H9 (cell line): ENCODE results near the gene OPTC. TPM values are rescaled to one million over a fixed set of nuclear protein-coding genes. Genes with fewer than 3 reads are reported as not detected.

Experiments used
- DNase-seq: peaks from one replicate; pipeline ENCODE4 v3.0.0-alpha.2; 2017
- H2AFZ ChIP-seq: one replicate; pipeline ENCODE4 v1.6.1; 2013; ENCODE audit warnings: mild to moderate bottlenecking, low read length, control low read depth, moderate library complexity
- H2AK5ac ChIP-seq: 2 replicates; pipeline ENCODE4 v1.6.1; 2013; ENCODE audit warnings: low read length, control low read depth, mixed read lengths; ENCODE audit not compliant: insufficient read length
- H2BK120ac ChIP-seq: one replicate; pipeline ENCODE4 v1.6.1; 2013; ENCODE audit warnings: low read depth, mild to moderate bottlenecking, low read length, control low read depth, inconsistent platforms; ENCODE audit not compliant: poor library complexity, severe bottlenecking
- H2BK12ac ChIP-seq: 2 replicates; pipeline ENCODE4 v1.6.1; 2013; ENCODE audit warnings: low read length, control low read depth, mixed read lengths, low read depth; ENCODE audit not compliant: insufficient read length
- H2BK15ac ChIP-seq: 2 replicates; pipeline ENCODE4 v1.6.1; 2013; ENCODE audit warnings: low read depth, low read length, control low read depth
- H2BK20ac ChIP-seq: one replicate; pipeline ENCODE4 v1.6.1; 2013; ENCODE audit warnings: low read depth, mild to moderate bottlenecking, low read length, control low read depth, inconsistent platforms; ENCODE audit not compliant: poor library complexity, severe bottlenecking
- H2BK5ac ChIP-seq: 2 replicates; pipeline ENCODE4 v1.6.1; 2013; ENCODE audit warnings: low read length, control low read depth, mixed read lengths; ENCODE audit not compliant: insufficient read length
- H3K14ac ChIP-seq: 2 replicates; pipeline ENCODE4 v1.6.1; 2013; ENCODE audit warnings: low read length, control low read depth; ENCODE audit not compliant: insufficient read depth
- H3K18ac ChIP-seq: 2 replicates; pipeline ENCODE4 v1.6.1; 2013; ENCODE audit warnings: low read depth, mild to moderate bottlenecking, mixed read lengths, low read length, control low read depth; ENCODE audit not compliant: insufficient read length
- H3K23ac ChIP-seq: 2 replicates; pipeline ENCODE4 v1.6.1; 2013; ENCODE audit warnings: low read length, control low read depth, mixed read lengths, low read depth; ENCODE audit not compliant: insufficient read length
- H3K23me2 ChIP-seq: 2 replicates; pipeline ENCODE4 v1.6.1; 2013; ENCODE audit warnings: low read depth, mild to moderate bottlenecking, mixed read lengths, low read length, control low read depth; ENCODE audit not compliant: insufficient read length, poor library complexity, severe bottlenecking
- H3K27ac ChIP-seq: 2 replicates; pipeline ENCODE4 v1.5.1; 2013; ENCODE audit warnings: low read length, control low read depth, mixed read lengths, low read depth; ENCODE audit not compliant: insufficient read length
- H3K27me3 ChIP-seq: 2 replicates; pipeline ENCODE4 v1.6.1; 2013; ENCODE audit warnings: low read length, control low read depth, inconsistent platforms; ENCODE audit not compliant: insufficient read depth
- H3K4ac ChIP-seq: 2 replicates; pipeline ENCODE4 v1.6.1; 2013; ENCODE audit warnings: low read depth, mild to moderate bottlenecking, control low read depth, inconsistent platforms, low read length, moderate library complexity
- H3K4me1 ChIP-seq: 2 replicates; pipeline ENCODE4 v1.6.1; 2013; ENCODE audit warnings: low read length, control low read depth, inconsistent platforms; ENCODE audit not compliant: insufficient read depth
- H3K4me2 ChIP-seq: 2 replicates; pipeline ENCODE4 v1.6.1; 2013; ENCODE audit warnings: low read length, control low read depth, mixed read lengths; ENCODE audit not compliant: insufficient read length, insufficient read depth
- H3K56ac ChIP-seq: 2 replicates; pipeline ENCODE4 v1.6.1; 2013; ENCODE audit warnings: low read depth, mild to moderate bottlenecking, mixed read lengths, low read length, control low read depth; ENCODE audit not compliant: insufficient read length
- H3K79me1 ChIP-seq: 2 replicates; pipeline ENCODE4 v1.6.1; 2013; ENCODE audit warnings: low read depth, mild to moderate bottlenecking, moderate library complexity, low read length, control low read depth, inconsistent platforms; ENCODE audit not compliant: insufficient read depth, poor library complexity, severe bottlenecking
- H3K79me2 ChIP-seq: 2 replicates; pipeline ENCODE4 v1.6.1; 2013; ENCODE audit warnings: low read length, control low read depth, inconsistent platforms; ENCODE audit not compliant: insufficient read depth
- H3K9ac ChIP-seq: 2 replicates; pipeline ENCODE4 v1.6.1; 2013; ENCODE audit warnings: low read length, control low read depth, mixed read lengths; ENCODE audit not compliant: insufficient read length; ENCODE audit errors: extremely low read depth
- H3K9me3 ChIP-seq: one replicate; pipeline ENCODE4 v1.6.1; 2013; ENCODE audit warnings: low read depth, low read length, inconsistent platforms; ENCODE audit not compliant: control insufficient read depth
- H3T11ph ChIP-seq: one replicate; pipeline ENCODE4 v1.6.1; 2013; ENCODE audit warnings: mild to moderate bottlenecking, low read length, control low read depth, inconsistent platforms
- H4K20me1 ChIP-seq: one replicate; pipeline ENCODE4 v1.6.1; 2013; ENCODE audit not compliant: control insufficient read depth, insufficient read length, insufficient read depth
- H4K5ac ChIP-seq: 2 replicates; pipeline ENCODE4 v1.6.1; 2013; ENCODE audit warnings: low read depth, mild to moderate bottlenecking, mixed read lengths, low read length, control low read depth; ENCODE audit not compliant: insufficient read length
- H4K8ac ChIP-seq: replicated peaks from 2 replicates; pipeline ENCODE4 v1.6.1; 2013; ENCODE audit warnings: low read length, control low read depth, mixed read lengths, low read depth; ENCODE audit not compliant: insufficient read length
- H4K91ac ChIP-seq: 2 replicates; pipeline ENCODE4 v1.6.1; 2013; ENCODE audit warnings: low read depth, mild to moderate bottlenecking, moderate library complexity, mixed read lengths, low read length, control low read depth; ENCODE audit not compliant: insufficient read length
- H3K27ac Mint-ChIP-seq, 3 experiments: 2 replicates in 2 of 3; 3 replicates in 1 of 3; pipeline ENCODE4 v1.8.0; 2020 to 2021; ENCODE audit warnings: mixed read lengths in 3 of 3, mild to moderate bottlenecking in 1 of 3, moderate library complexity in 1 of 3
- H3K27me3 Mint-ChIP-seq: 2 replicates; pipeline ENCODE4 v1.8.0; 2021; ENCODE audit warnings: low read depth, mild to moderate bottlenecking, moderate library complexity, mixed read lengths
- H3K36me3 Mint-ChIP-seq, 3 experiments: 2 replicates in 2 of 3; 3 replicates in 1 of 3; pipeline ENCODE4 v1.8.0; 2020 to 2021; ENCODE audit warnings: low read depth in 3 of 3, mixed read lengths in 3 of 3; ENCODE audit not compliant: insufficient read depth in 1 of 3
- H3K4me1 Mint-ChIP-seq, 2 experiments: 2 replicates each; pipeline ENCODE4 v1.8.0; 2020; ENCODE audit warnings: mixed read lengths in 2 of 2
- H3K4me3 Mint-ChIP-seq, 2 experiments: 2 replicates in 1 of 2; 3 replicates in 1 of 2; pipeline ENCODE4 v1.8.0; 2020 to 2021; ENCODE audit warnings: mild to moderate bottlenecking in 2 of 2, mixed read lengths in 2 of 2, moderate library complexity in 1 of 2
- H3K9me3 Mint-ChIP-seq, 2 experiments: 2 replicates in 1 of 2; 3 replicates in 1 of 2; pipeline ENCODE4 v1.8.0; 2020; ENCODE audit warnings: mild to moderate bottlenecking in 2 of 2, mixed read lengths in 2 of 2, moderate library complexity in 1 of 2
- WGBS: extraction: QIAGEN DNeasy Blood & Tissue Kit; methylation state at CpG from one replicate; pipeline ENCODE4 v1.1.7; 2013; ENCODE audit warnings: missing lambda C conversion rate, low lambda C conversion rate, mixed read lengths; ENCODE audit not compliant: insufficient read length; ENCODE audit errors: extremely low coverage; 5-methylcytosine and 5-hydroxymethylcytosine counted together
- total RNA-seq: library from RNA; stranded (reverse); gene quantifications from 2 replicates; pipeline ENCODE4 v1.2.1, GENCODE V29; 2021
- TF ChIP-seq, protein P1 (sequence below): fragments of 200-600 bp; sonication (generic); conservative IDR thresholded peaks from 3 replicates; pipeline ENCODE4 v1.8.0; 2021; ENCODE audit warnings: antibody characterized with exemption, mild to moderate bottlenecking

OPTC gene
- total RNA-seq, 1 experiment from 2014 or later = 1.1 TPM

DNA sequence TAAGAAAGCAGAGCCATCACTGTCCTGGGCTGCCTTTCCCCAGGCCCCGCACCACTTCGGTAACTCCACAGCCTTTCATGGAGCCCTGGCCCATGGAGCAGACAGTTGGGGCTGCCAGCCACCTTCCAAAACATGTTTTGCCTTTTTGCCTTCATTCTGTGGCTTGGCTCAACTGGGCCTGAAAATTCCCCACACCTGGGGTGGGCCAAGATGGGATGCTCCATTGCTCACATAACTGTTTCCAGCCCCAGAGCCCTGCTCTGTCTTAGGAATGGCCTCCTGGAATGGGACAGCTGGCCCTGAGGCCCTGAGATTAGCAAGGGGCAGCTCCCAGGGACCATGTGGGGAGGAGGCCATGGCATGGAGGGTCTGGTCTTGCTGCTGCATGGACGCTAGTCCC is 29.2 kb upstream of the OPTC start:
- Histone ChIP-seq H3K4me2 (no peak overlapping the region), H2BK120ac (no peak overlapping the region), H3K79me2 (no peaks in the 10 kb centered on the region), H3K79me1 (no peaks in the 10 kb centered on the region), H2BK5ac (no peak overlapping the region), H3K23me2 (no peaks in the 10 kb centered on the region), H3K18ac (no peak overlapping the region), H2BK12ac (no peak overlapping the region), H4K91ac (no peak overlapping the region), H3K4me1 (peaks cover 4% of the 10 kb centered on the region; the same call in 1 of the 2 replicates), H3K14ac (no peak overlapping the region), H2AK5ac (no peak overlapping the region), H2BK20ac (no peak overlapping the region), H2BK15ac (no peak overlapping the region), H3K27ac (no peak overlapping the region), H3T11ph (no peak overlapping the region), H3K27me3 (no peaks in the 10 kb centered on the region), H3K23ac (no peak overlapping the region), H3K56ac (no peak overlapping the region), H3K9ac (no peak overlapping the region), H2AFZ (no peak overlapping the region), H4K20me1 (no peaks in the 10 kb centered on the region), H4K8ac (no peak overlapping the region), H3K9me3 (no peaks in the 10 kb centered on the region), H3K4ac (no peak overlapping the region), H4K5ac (no peak overlapping the region)
- WGBS = no CpG with 5 or more reads among the region's 3 CpGs
- H3K4me3 Mint-ChIP-seq = no peak overlapping the region
- peaks cover 4% of the 10 kb centered on the region for H3K27me3 Mint-ChIP-seq
- H3K9me3 Mint-ChIP-seq = no peaks in the 10 kb centered on the region; a peak in 1 of 5 replicates
- no peaks in the 10 kb centered on the region for H3K36me3 Mint-ChIP-seq
- DNase-seq = no peak
- peaks cover 26 to 36% of the 10 kb centered on the region in 2 experiments for H3K4me1 Mint-ChIP-seq
- no peak overlapping the region; a peak in 1 of 7 replicates for H3K27ac Mint-ChIP-seq
- TF ChIP-seq, protein P1, sequence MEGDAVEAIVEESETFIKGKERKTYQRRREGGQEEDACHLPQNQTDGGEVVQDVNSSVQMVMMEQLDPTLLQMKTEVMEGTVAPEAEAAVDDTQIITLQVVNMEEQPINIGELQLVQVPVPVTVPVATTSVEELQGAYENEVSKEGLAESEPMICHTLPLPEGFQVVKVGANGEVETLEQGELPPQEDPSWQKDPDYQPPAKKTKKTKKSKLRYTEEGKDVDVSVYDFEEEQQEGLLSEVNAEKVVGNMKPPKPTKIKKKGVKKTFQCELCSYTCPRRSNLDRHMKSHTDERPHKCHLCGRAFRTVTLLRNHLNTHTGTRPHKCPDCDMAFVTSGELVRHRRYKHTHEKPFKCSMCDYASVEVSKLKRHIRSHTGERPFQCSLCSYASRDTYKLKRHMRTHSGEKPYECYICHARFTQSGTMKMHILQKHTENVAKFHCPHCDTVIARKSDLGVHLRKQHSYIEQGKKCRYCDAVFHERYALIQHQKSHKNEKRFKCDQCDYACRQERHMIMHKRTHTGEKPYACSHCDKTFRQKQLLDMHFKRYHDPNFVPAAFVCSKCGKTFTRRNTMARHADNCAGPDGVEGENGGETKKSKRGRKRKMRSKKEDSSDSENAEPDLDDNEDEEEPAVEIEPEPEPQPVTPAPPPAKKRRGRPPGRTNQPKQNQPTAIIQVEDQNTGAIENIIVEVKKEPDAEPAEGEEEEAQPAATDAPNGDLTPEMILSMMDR = no peak
